ENCODE data around the gene SPATA31A1.
"Not testable (repeated sequence)": the region's sequence is repeated elsewhere in the genome, so short reads cannot be mapped to it uniquely, and the experiment has no call there.

Gene SPATA31A1

GRCh38 chr9:39355369-39355768, at the start of gene SPATA31A1:
SPATA31A1 (plus strand) TSS chr9:39355669; CDS start chr9:39355731, 62 bp downstream.
- DNase-seq (ENCODE audit: low spot score): not testable (repeated sequence)

GRCh38 chr9:39407261-39408204, 52.1 kb downstream of the SPATA31A1 start:
- DNase-seq (ENCODE audit: low spot score): not testable (repeated sequence)

GRCh38 chr9:39411254-39411940, 55.9 kb downstream of the SPATA31A1 start:
- not testable (repeated sequence) for DNase-seq (ENCODE audit: low spot score)
